ENCODE measurements around the gene OR2A25.

OR2A25 gene

GRCh38 chr7:144086730-144087129 lies 17.1 kb downstream of the OR2A25 start:
- H2AFZ ChIP-seq (ENCODE audit: low read length) = no peak overlapping the region
- H3K9ac ChIP-seq (ENCODE audit: low read depth, low read length, poor library complexity) = no peak overlapping the region
- no peaks in the 10 kb centered on the region for H3K27me3 ChIP-seq (ENCODE audit: control insufficient read depth in 3 of 3, insufficient read depth in 3 of 3, low read depth in 1 of 3, low read length in 3 of 3)

GRCh38 chr7:144087230-144087629 lies 17.6 kb downstream of the OR2A25 start:
- Histone ChIP-seq H2BK15ac (ENCODE audit: low read length) (no peak overlapping the region), H3K18ac (ENCODE audit: low read length) (no peak overlapping the region), H3K9me3 (replicated peaks in 1 of 2; ENCODE audit: control insufficient read depth in 2 of 2, insufficient read depth in 1 of 2, low read depth in 1 of 2, low read length in 2 of 2) (no peaks in the 10 kb centered on the region), H4K91ac (ENCODE audit: low read depth, low read length, poor library complexity) (no peak overlapping the region), H3K23ac (ENCODE audit: low read depth, low read length, poor library complexity) (no peak overlapping the region), H3K79me1 (ENCODE audit: low read depth, low read length) (peaks cover 2% of the 10 kb centered on the region), H2BK120ac (ENCODE audit: low read depth, low read length) (no peak overlapping the region), H4K8ac (ENCODE audit: low read depth, low read length) (no peak overlapping the region), H3K9ac (ENCODE audit: low read depth, low read length, poor library complexity) (no peak overlapping the region), H3K14ac (ENCODE audit: low read length) (no peak overlapping the region), H3K4me2 (ENCODE audit: insufficient read depth, low read length, poor library complexity, severe bottlenecking) (no peak overlapping the region), H3K36me3 (replicated peaks in 1 of 2; ENCODE audit: control insufficient read depth in 2 of 2, insufficient read depth in 2 of 2, low read length in 2 of 2) (no peaks in the 10 kb centered on the region), H3K4me3 (ENCODE audit: low read length in 2 of 2) (no peak overlapping the region), H2BK5ac (ENCODE audit: low read length) (no peak overlapping the region), H3K27me3 (ENCODE audit: control insufficient read depth in 3 of 3, insufficient read depth in 3 of 3, low read depth in 1 of 3, low read length in 3 of 3) (no peaks in the 10 kb centered on the region), H2AFZ (ENCODE audit: low read length) (no peak overlapping the region), H3K4ac (ENCODE audit: low read length) (no peak overlapping the region), H3K4me1 (ENCODE audit: control insufficient read depth in 2 of 2, insufficient read depth in 1 of 2, low read depth in 1 of 2, low read length in 2 of 2) (no peaks in the 10 kb centered on the region), H2BK12ac (ENCODE audit: low read length) (no peak overlapping the region), H2AK5ac (ENCODE audit: low read depth, low read length) (no peak overlapping the region), H3K27ac (replicated peaks; ENCODE audit: low read length) (no peak overlapping the region)
- no peak for DNase-seq (ENCODE audit: low spot score)
- WGBS, 2 donors (ENCODE audit: extremely low coverage in 2 of 2, insufficient read length in 2 of 2, insufficient replicate concordance in 1 of 2) = no CpG with 5 or more reads among the region's 1 CpG

More at GRCh38 chr7:144086730-144087129, 17.1 kb downstream of the OR2A25 start:
- Histone ChIP-seq H3K14ac (ENCODE audit: low read length) (no peak overlapping the region), H3K23ac (ENCODE audit: low read depth, low read length, poor library complexity) (no peak overlapping the region), H3K27ac (replicated peaks; ENCODE audit: low read length) (no peak overlapping the region), H2BK120ac (ENCODE audit: low read depth, low read length) (no peak overlapping the region), H4K8ac (ENCODE audit: low read depth, low read length) (no peak overlapping the region), H3K4ac (ENCODE audit: low read length) (no peak overlapping the region), H3K4me3 (ENCODE audit: low read length in 2 of 2) (no peak overlapping the region), H2BK5ac (ENCODE audit: low read length) (no peak overlapping the region), H2AK5ac (ENCODE audit: low read depth, low read length) (no peak overlapping the region), H3K4me1 (ENCODE audit: control insufficient read depth in 2 of 2, insufficient read depth in 1 of 2, low read depth in 1 of 2, low read length in 2 of 2) (no peaks in the 10 kb centered on the region), H2BK12ac (ENCODE audit: low read length) (no peak overlapping the region), H3K4me2 (ENCODE audit: insufficient read depth, low read length, poor library complexity, severe bottlenecking) (no peak overlapping the region), H3K36me3 (replicated peaks in 1 of 2; ENCODE audit: control insufficient read depth in 2 of 2, insufficient read depth in 2 of 2, low read length in 2 of 2) (no peaks in the 10 kb centered on the region), H2BK15ac (ENCODE audit: low read length) (no peak overlapping the region), H3K9me3 (replicated peaks in 1 of 2; ENCODE audit: control insufficient read depth in 2 of 2, insufficient read depth in 1 of 2, low read depth in 1 of 2, low read length in 2 of 2) (no peaks in the 10 kb centered on the region), H3K18ac (ENCODE audit: low read length) (no peak overlapping the region), H3K79me1 (ENCODE audit: low read depth, low read length) (peaks cover 2% of the 10 kb centered on the region), H4K91ac (ENCODE audit: low read depth, low read length, poor library complexity) (no peak overlapping the region)
- WGBS, 2 donors (ENCODE audit: extremely low coverage in 2 of 2, insufficient read length in 2 of 2, insufficient replicate concordance in 1 of 2) = no CpG with 5 or more reads among the region's 4 CpGs
- DNase-seq (ENCODE audit: low spot score) = no peak

- Histone ChIP-seq H3K36me3 (replicated peaks in 1 of 2; ENCODE audit: control insufficient read depth in 2 of 2, insufficient read depth in 2 of 2, low read length in 2 of 2) (no peaks in the 10 kb centered on the region), H3K27me3 (ENCODE audit: control insufficient read depth in 3 of 3, insufficient read depth in 3 of 3, low read depth in 1 of 3, low read length in 3 of 3) (no peaks in the 10 kb centered on the region), H3K4me2 (ENCODE audit: insufficient read depth, low read length, poor library complexity, severe bottlenecking) (no peak overlapping the region), H3K18ac (ENCODE audit: low read length) (no peak overlapping the region), H3K9me3 (replicated peaks in 1 of 2; ENCODE audit: control insufficient read depth in 2 of 2, insufficient read depth in 1 of 2, low read depth in 1 of 2, low read length in 2 of 2) (no peaks in the 10 kb centered on the region), H3K4me1 (ENCODE audit: control insufficient read depth in 2 of 2, insufficient read depth in 1 of 2, low read depth in 1 of 2, low read length in 2 of 2) (no peaks in the 10 kb centered on the region), H4K91ac (ENCODE audit: low read depth, low read length, poor library complexity) (no peak overlapping the region), H2BK5ac (ENCODE audit: low read length) (no peak overlapping the region), H2AK5ac (ENCODE audit: low read depth, low read length) (no peak overlapping the region), H2BK120ac (ENCODE audit: low read depth, low read length) (no peak overlapping the region), H3K4ac (ENCODE audit: low read length) (no peak overlapping the region), H3K14ac (ENCODE audit: low read length) (no peak overlapping the region), H3K27ac (replicated peaks; ENCODE audit: low read length) (no peak overlapping the region), H3K4me3 (ENCODE audit: low read length in 2 of 2) (no peak overlapping the region), H2BK12ac (ENCODE audit: low read length) (no peak overlapping the region), H2BK15ac (ENCODE audit: low read length) (no peak overlapping the region), H3K23ac (ENCODE audit: low read depth, low read length, poor library complexity) (no peak overlapping the region), H4K8ac (ENCODE audit: low read depth, low read length) (no peak overlapping the region), H2AFZ (ENCODE audit: low read length) (no peak overlapping the region), H3K9ac (ENCODE audit: low read depth, low read length, poor library complexity) (no peak overlapping the region), H3K79me1 (ENCODE audit: low read depth, low read length) (no peaks in the 10 kb centered on the region)
- no CpG with 5 or more reads among the region's 3 CpGs for WGBS, 2 donors (ENCODE audit: extremely low coverage in 2 of 2, insufficient read length in 2 of 2, insufficient replicate concordance in 1 of 2)
- DNase-seq (ENCODE audit: low spot score) = no peak
Observed at GRCh38 chr7:144090667-144091066, 21.1 kb downstream of the OR2A25 start.

GRCh38 chr7:144098776-144099175 lies 29.2 kb downstream of the OR2A25 start:
- H3K36me3 ChIP-seq (replicated peaks in 1 of 2; ENCODE audit: control insufficient read depth in 2 of 2, insufficient read depth in 2 of 2, low read length in 2 of 2) = no peaks in the 10 kb centered on the region
- no peak overlapping the region for H3K9ac ChIP-seq (ENCODE audit: low read depth, low read length, poor library complexity)
- no peak overlapping the region for H3K23ac ChIP-seq (ENCODE audit: low read depth, low read length, poor library complexity)
- no peak overlapping the region for H4K8ac ChIP-seq (ENCODE audit: low read depth, low read length)
- H2BK15ac ChIP-seq (ENCODE audit: low read length) = no peak overlapping the region
- H2AFZ ChIP-seq (ENCODE audit: low read length) = no peak overlapping the region
- H2BK120ac ChIP-seq (ENCODE audit: low read depth, low read length) = no peak overlapping the region
- H3K79me1 ChIP-seq (ENCODE audit: low read depth, low read length) = no peaks in the 10 kb centered on the region
- no peaks in the 10 kb centered on the region for H3K27me3 ChIP-seq (ENCODE audit: control insufficient read depth in 3 of 3, insufficient read depth in 3 of 3, low read depth in 1 of 3, low read length in 3 of 3)
- no peak for DNase-seq (ENCODE audit: low spot score)
- H3K18ac ChIP-seq (ENCODE audit: low read length) = no peak overlapping the region
- no peaks in the 10 kb centered on the region for H3K9me3 ChIP-seq (replicated peaks in 1 of 2; ENCODE audit: control insufficient read depth in 2 of 2, insufficient read depth in 1 of 2, low read depth in 1 of 2, low read length in 2 of 2)
- H3K4ac ChIP-seq (ENCODE audit: low read length) = no peak overlapping the region
- no peak overlapping the region for H2AK5ac ChIP-seq (ENCODE audit: low read depth, low read length)
- no peak overlapping the region for H2BK12ac ChIP-seq (ENCODE audit: low read length)
- no peak overlapping the region for H3K14ac ChIP-seq (ENCODE audit: low read length)
- no peak overlapping the region for H3K27ac ChIP-seq (replicated peaks; ENCODE audit: low read length)
- no peak overlapping the region for H3K4me2 ChIP-seq (ENCODE audit: insufficient read depth, low read length, poor library complexity, severe bottlenecking)
- no peak overlapping the region for H4K91ac ChIP-seq (ENCODE audit: low read depth, low read length, poor library complexity)
- no peak overlapping the region for H2BK5ac ChIP-seq (ENCODE audit: low read length)
- H3K4me3 ChIP-seq (ENCODE audit: low read length in 2 of 2) = no peak overlapping the region
- H3K4me1 ChIP-seq (ENCODE audit: control insufficient read depth in 2 of 2, insufficient read depth in 1 of 2, low read depth in 1 of 2, low read length in 2 of 2) = no peaks in the 10 kb centered on the region
